COLO829 (cell line): Measurements from ENCODE around the gene PDZK1IP1.
"Not testable (repeated sequence)": the region's sequence is repeated elsewhere in the genome, so short reads cannot be mapped to it uniquely, and the experiment has no call there.

Experiments
- DNase-seq: peaks from one replicate; pipeline ENCODE4 v3.0.0; 2012; ENCODE audit warnings: low spot score

PDZK1IP1 gene

GRCh38 chr1:47196622-47197021 is 6.8 kb upstream of the PDZK1IP1 start:
- no peak for DNase-seq

GRCh38 chr1:47195981-47196380 is 6.1 kb upstream of the PDZK1IP1 start:
- DNase-seq, result not testable (repeated sequence)

GRCh38 chr1:47194311-47194710 is 4.5 kb upstream of the PDZK1IP1 start:
- no peak for DNase-seq

GRCh38 chr1:47193496-47193895 is 3.7 kb upstream of the PDZK1IP1 start:
- not testable (repeated sequence) for DNase-seq

- peak; percentile 72 for DNase-seq
These were observed 2.9 kb upstream of the PDZK1IP1 start for GRCh38 chr1:47192458-47193384.

GRCh38 chr1:47191940-47192457 is 2.2 kb upstream of the PDZK1IP1 start:
- DNase-seq, result no peak

GRCh38 chr1:47190857-47191256 is 1.0 kb upstream of the PDZK1IP1 start:
- DNase-seq, result no peak

GRCh38 chr1:47190509-47190855 is 646 bp upstream of the PDZK1IP1 start:
- no peak for DNase-seq

GRCh38 chr1:47188791-47189785 is 748 bp downstream of the PDZK1IP1 start:
- DNase-seq, result no peak

- DNase-seq, result no peak
These were observed 1.9 kb downstream of the PDZK1IP1 start for GRCh38 chr1:47187926-47188250.

GRCh38 chr1:47187231-47187925 is 2.5 kb downstream of the PDZK1IP1 start:
- no peak for DNase-seq

GRCh38 chr1:47186267-47187185 is 3.3 kb downstream of the PDZK1IP1 start:
- no peak for DNase-seq

GRCh38 chr1:47184822-47185677 is 4.8 kb downstream of the PDZK1IP1 start:
- no peak for DNase-seq

GRCh38 chr1:47184090-47184821 is 5.6 kb downstream of the PDZK1IP1 start:
- DNase-seq, result no peak

GRCh38 chr1:47183308-47184089 is 6.3 kb downstream of the PDZK1IP1 start:
- DNase-seq, result no peak

GRCh38 chr1:47182676-47183235 is 7.1 kb downstream of the PDZK1IP1 start:
- no peak for DNase-seq

- no peak for DNase-seq
These were observed 7.7 kb downstream of the PDZK1IP1 start for GRCh38 chr1:47181955-47182675.
